IMR-90 (cell line): Measurements from ENCODE around the gene MEGF11. TPM values are rescaled to one million over a fixed set of nuclear protein-coding genes. Genes with fewer than 3 reads are reported as not detected.

Source experiments
- ATAC-seq: fragments of 200-7000 bp; cut with Tn5 transposase; 2 replicates; pipeline ENCODE4 v1.9.1; 2020; ENCODE audit warnings: low read depth, mild to moderate bottlenecking, moderate library complexity
- BruUV-seq: library from RNA; stranded (reverse); fragments of 400-500 nt; replicated peaks from 2 replicates; lab custom pipeline; 2021; lab: Mats Ljungman, UMichigan
- CTCF ChIA-PET: fragments of 300-600 bp; formaldehyde crosslinking; extraction: SDS; loops from one replicate; lab custom pipeline; 2021; ENCODE audit warnings: antibody characterized with exemption; lab: Yijun Ruan, JAX
- POLR2A ChIA-PET: fragments of 300-600 bp; sonication (Branson Sonifier 250); formaldehyde crosslinking; loops from one replicate; lab custom pipeline; 2022; ENCODE audit warnings: antibody characterized with exemption; ENCODE audit not compliant: unreplicated experiment; lab: Charles Lee
- DNase-seq: peaks from one replicate; pipeline ENCODE4 v3.0.0; 2013
- H2AFZ ChIP-seq: replicated peaks from 2 replicates; pipeline ENCODE3; 2013; ENCODE audit warnings: low read length, mild to moderate bottlenecking; ENCODE audit not compliant: poor library complexity
- H2AK5ac ChIP-seq: 2 replicates; pipeline ENCODE4 v1.6.1; 2013; ENCODE audit warnings: low read depth, low read length, inconsistent platforms
- H2AK9ac ChIP-seq: replicated peaks from 2 replicates; pipeline ENCODE3; 2013; ENCODE audit warnings: mild to moderate bottlenecking, low read depth, low read length, moderate library complexity; ENCODE audit not compliant: poor library complexity
- H2BK120ac ChIP-seq: 2 replicates; pipeline ENCODE4 v1.6.1; 2013; ENCODE audit warnings: low read depth, low read length, inconsistent platforms
- H2BK15ac ChIP-seq: 3 replicates; pipeline ENCODE4 v1.6.1; 2013; ENCODE audit warnings: low read depth, low read length, inconsistent platforms
- H2BK20ac ChIP-seq: 2 replicates; pipeline ENCODE4 v1.6.1; 2013; ENCODE audit warnings: low read depth, mild to moderate bottlenecking, inconsistent platforms, low read length, moderate library complexity
- H2BK5ac ChIP-seq: 2 replicates; pipeline ENCODE4 v1.6.1; 2013; ENCODE audit warnings: mild to moderate bottlenecking, low read depth, low read length, inconsistent platforms; ENCODE audit not compliant: poor library complexity, severe bottlenecking
- H3K14ac ChIP-seq: replicated peaks from 2 replicates; pipeline ENCODE4 v1.6.1; 2013; ENCODE audit warnings: low read depth, low read length, inconsistent platforms
- H3K18ac ChIP-seq: 2 replicates; pipeline ENCODE4 v1.6.1; 2013; ENCODE audit warnings: low read depth, low read length, control low read depth
- H3K23ac ChIP-seq: 2 replicates; pipeline ENCODE4 v1.6.1; 2013; ENCODE audit warnings: low read depth, low read length, inconsistent platforms
- H3K27ac ChIP-seq: 2 replicates; pipeline ENCODE4 v1.5.1; 2013; ENCODE audit warnings: mild to moderate bottlenecking, control low read depth, low read length; ENCODE audit not compliant: insufficient read depth
- H3K27me3 ChIP-seq: 2 replicates; pipeline ENCODE4 v1.6.1; 2013; ENCODE audit warnings: low read length; ENCODE audit not compliant: control insufficient read depth, insufficient read depth
- H3K36me3 ChIP-seq: 2 replicates; pipeline ENCODE4 v1.6.1; 2013; ENCODE audit warnings: low read length, mixed read lengths; ENCODE audit not compliant: control insufficient read depth, insufficient read depth
- H3K4ac ChIP-seq: 2 replicates; pipeline ENCODE4 v1.6.1; 2013; ENCODE audit warnings: low read depth, low read length, inconsistent platforms
- H3K4me1 ChIP-seq: 2 replicates; pipeline ENCODE4 v1.6.1; 2013; ENCODE audit warnings: low read length, mixed read lengths; ENCODE audit not compliant: control insufficient read depth, insufficient read depth
- H3K4me2 ChIP-seq: 2 replicates; pipeline ENCODE4 v1.6.1; 2013; ENCODE audit warnings: low read depth, mild to moderate bottlenecking, control low read depth, low read length, moderate library complexity
- H3K4me3 ChIP-seq: 2 replicates; pipeline ENCODE4 v1.5.1; 2013; ENCODE audit warnings: low read depth, mild to moderate bottlenecking, control low read depth, low read length, moderate library complexity; ENCODE audit not compliant: insufficient read depth
- H3K56ac ChIP-seq: 2 replicates; pipeline ENCODE4 v1.6.1; 2013; ENCODE audit warnings: low read length, inconsistent platforms; ENCODE audit not compliant: insufficient read depth; ENCODE audit errors: extremely low read depth
- H3K79me1 ChIP-seq, 2 experiments: 2 replicates each; pipeline ENCODE4 v1.6.1; 2013; ENCODE audit warnings: low read length in 2 of 2, inconsistent platforms in 1 of 2, low read depth in 1 of 2
- H3K9ac ChIP-seq: 2 replicates; pipeline ENCODE4 v1.6.1; 2013; ENCODE audit warnings: low read depth, low read length, control low read depth
- H3K9me1 ChIP-seq: 2 replicates; pipeline ENCODE4 v1.6.1; 2013; ENCODE audit warnings: low read length, inconsistent platforms; ENCODE audit not compliant: insufficient read depth
- H3K9me3 ChIP-seq: 2 replicates; pipeline ENCODE4 v1.6.1; 2013; ENCODE audit warnings: low read length; ENCODE audit not compliant: control insufficient read depth, insufficient read depth
- H4K20me1 ChIP-seq: 2 replicates; pipeline ENCODE4 v1.6.1; 2013; ENCODE audit warnings: low read length, inconsistent platforms; ENCODE audit not compliant: insufficient read depth
- H4K5ac ChIP-seq: 2 replicates; pipeline ENCODE4 v1.6.1; 2013; ENCODE audit warnings: mild to moderate bottlenecking, low read depth, low read length, control low read depth
- H4K8ac ChIP-seq, 2 experiments: 2 replicates each; pipeline ENCODE4 v1.6.1; 2013; ENCODE audit warnings: low read depth in 2 of 2, low read length in 2 of 2, control low read depth in 1 of 2, inconsistent platforms in 1 of 2
- H4K91ac ChIP-seq: 2 replicates; pipeline ENCODE4 v1.6.1; 2013; ENCODE audit warnings: low read depth, low read length, inconsistent platforms; ENCODE audit not compliant: insufficient read depth
- BHLHE40 ChIP-seq: fragments of 150-350 bp; IDR thresholded peaks from 2 replicates; pipeline ENCODE4 v1.6.1; 2016; ENCODE audit warnings: mild to moderate bottlenecking, low read depth, low read length
- CEBPB ChIP-seq: IDR thresholded peaks from 2 replicates; pipeline ENCODE4 v1.6.1; 2012; ENCODE audit warnings: low read depth, low read length, improper control_type of control experiment
- CTCF ChIP-seq: conservative IDR thresholded peaks from 2 replicates; pipeline ENCODE4 v1.5.1; 2012; ENCODE audit warnings: mild to moderate bottlenecking, low read depth, low read length, improper control_type of control experiment
- ELK1 ChIP-seq: fragments of 150-350 bp; IDR thresholded peaks from 2 replicates; pipeline ENCODE4 v1.6.1; 2016; ENCODE audit warnings: low read depth, mild to moderate bottlenecking, low read length, moderate library complexity, borderline replicate concordance
- MAFK ChIP-seq: IDR thresholded peaks from 2 replicates; pipeline ENCODE4 v1.6.1; 2012; ENCODE audit warnings: low read depth, low read length, improper control_type of control experiment
- NFE2L2 ChIP-seq: fragments of 150-350 bp; IDR thresholded peaks from 2 replicates; pipeline ENCODE4 v1.6.1; 2016; ENCODE audit warnings: low read depth, mild to moderate bottlenecking, low read length
- RFX5 ChIP-seq: IDR thresholded peaks from 2 replicates; pipeline ENCODE4 v1.8.0; 2012; ENCODE audit warnings: low read depth, mild to moderate bottlenecking, low read length, moderate library complexity
- USF2 ChIP-seq: fragments of 150-350 bp; IDR thresholded peaks from 2 replicates; pipeline ENCODE4 v1.6.1; 2017; ENCODE audit warnings: mild to moderate bottlenecking, antibody characterized with exemption, low read length, low read depth
- WGBS, 2 experiments: methylation state at CpG; one replicate each; pipeline versions ENCODE4 v1.1.5 to v1.1.7; 2013; ENCODE audit warnings: missing lambda C conversion rate in 2 of 2; ENCODE audit not compliant: insufficient read length in 1 of 2; ENCODE audit errors: extremely low coverage in 2 of 2; 5-methylcytosine and 5-hydroxymethylcytosine counted together
- dilution Hi-C: fragments of 300-500 bp; cut with HindIII; formaldehyde crosslinking; loops from one replicate; pipeline ENCODE4 v1.14.3; 2018; ENCODE audit warnings: low sequenced_read_pairs; ENCODE audit not compliant: unreplicated experiment
- in situ Hi-C: fragments of 300-500 bp; cut with MboI; formaldehyde crosslinking; loops from 3 replicates; pipeline ENCODE4 v1.14.3; 2019; ENCODE audit warnings: low sequenced_read_pairs, inconsistent platforms, mixed read lengths
- intact Hi-C: fragments of 100-400 bp; cut with micrococcal nuclease; formaldehyde crosslinking; loops from 2 replicates; pipeline ENCODE4 v1.10.0; 2022
- polyA plus RNA-seq, 3 experiments: library from polyadenylated mRNA; depleted of rRNA; stranded (reverse); fragments of >200 nt; gene quantifications; 2 replicates each; pipeline ENCODE4 v1.2.3, GENCODE V29; 2012; ENCODE audit warnings: low replicate concordance in 1 of 3
- total RNA-seq: library from RNA; depleted of rRNA; stranded (reverse); fragments of >200 nt; gene quantifications from 2 replicates; pipeline ENCODE4 v1.2.3, GENCODE V29; 2012

MEGF11 gene
- total and polyA plus RNA-seq, 2 of the 4 experiments (the other 2 are of a cell fraction): not detected

- DNase-seq: no peak
These were observed 84.5 kb downstream of the MEGF11 start for GRCh38 chr15:66169023-66169422.

More at GRCh38 chr15:66169023-66169422, 84.5 kb downstream of the MEGF11 start:
- H3K9me3 ChIP-seq: no peaks in the 10 kb centered on the region
- no peak overlapping the region for H4K8ac ChIP-seq
- H3K9me1 ChIP-seq: 0 out of 2 replicates have a peak, but pooled peaks cover 2% of the 10 kb centered on the region
- H3K27ac ChIP-seq: no peak overlapping the region
- no peaks in the 10 kb centered on the region for H3K79me1 ChIP-seq
- no peak overlapping the region for H4K5ac ChIP-seq
- no peak for ATAC-seq
- H3K4me2 ChIP-seq: no peak overlapping the region
- no peak overlapping the region for H2AFZ ChIP-seq
- TF ChIP-seq NFE2L2: no peak
- TF ChIP-seq CEBPB: no peak
- no peak for TF ChIP-seq BHLHE40
- TF ChIP-seq ELK1: no peak
- no peak for TF ChIP-seq MAFK
- no peak for TF ChIP-seq CTCF
- TF ChIP-seq USF2: no peak
- no peak for TF ChIP-seq RFX5
- H3K4me3 ChIP-seq: no peak overlapping the region
- H3K4ac ChIP-seq: no peak overlapping the region
- H3K4me1 ChIP-seq: no peaks in the 10 kb centered on the region
- ChIA-PET CTCF (no interaction called here), POLR2A (no interaction called here)
- no peak overlapping the region for H3K14ac ChIP-seq
- no peak overlapping the region for H3K9ac ChIP-seq
- H3K18ac ChIP-seq: no peak overlapping the region
- H2BK120ac ChIP-seq: no peak overlapping the region
- H3K36me3 ChIP-seq: no peaks in the 10 kb centered on the region
- H3K23ac ChIP-seq: no peak overlapping the region
- intact Hi-C loops: no loop called here
- no peak overlapping the region for H2BK15ac ChIP-seq
- in situ Hi-C loops: no loop called here
- no peak overlapping the region for H2AK9ac ChIP-seq
- no peak overlapping the region for H2BK5ac ChIP-seq
- no peak overlapping the region for H2BK20ac ChIP-seq
- peaks cover 57% of the 10 kb centered on the region for H3K27me3 ChIP-seq
- H4K20me1 ChIP-seq: no peaks in the 10 kb centered on the region
- no peak overlapping the region for H3K56ac ChIP-seq
- no peak overlapping the region for H2AK5ac ChIP-seq
- dilution Hi-C loops: no loop called here
- H4K91ac ChIP-seq: no peak overlapping the region
- WGBS, 2 experiments: 73% methylated on average over 8 of the region's 12 CpGs; no CpG with 5 or more reads in 1 of the 2 experiments
- BruUV-seq: no TSS peak
